Measurements from ENCODE around the gene LRRFIP2.

GRCh38 chr3:37132334-37132733 lies 42.0 kb downstream of the LRRFIP2 start:
- TF ChIP-seq EZH2phosphoT487 (IDR thresholded peaks at IDR 0.05; ENCODE audit: insufficient read depth, low read depth) (no peak), EZH2 (IDR thresholded peaks at IDR 0.05; ENCODE audit: insufficient read depth, poor library complexity, severe bottlenecking) (no peak)

Measured in GM23248 (cell line).